Measurements from ENCODE around the gene KIF17.
"Not testable (repeated sequence)": the region's sequence is repeated elsewhere in the genome, so short reads cannot be mapped to it uniquely, and the experiment has no call there.

KIF17 gene

DNA sequence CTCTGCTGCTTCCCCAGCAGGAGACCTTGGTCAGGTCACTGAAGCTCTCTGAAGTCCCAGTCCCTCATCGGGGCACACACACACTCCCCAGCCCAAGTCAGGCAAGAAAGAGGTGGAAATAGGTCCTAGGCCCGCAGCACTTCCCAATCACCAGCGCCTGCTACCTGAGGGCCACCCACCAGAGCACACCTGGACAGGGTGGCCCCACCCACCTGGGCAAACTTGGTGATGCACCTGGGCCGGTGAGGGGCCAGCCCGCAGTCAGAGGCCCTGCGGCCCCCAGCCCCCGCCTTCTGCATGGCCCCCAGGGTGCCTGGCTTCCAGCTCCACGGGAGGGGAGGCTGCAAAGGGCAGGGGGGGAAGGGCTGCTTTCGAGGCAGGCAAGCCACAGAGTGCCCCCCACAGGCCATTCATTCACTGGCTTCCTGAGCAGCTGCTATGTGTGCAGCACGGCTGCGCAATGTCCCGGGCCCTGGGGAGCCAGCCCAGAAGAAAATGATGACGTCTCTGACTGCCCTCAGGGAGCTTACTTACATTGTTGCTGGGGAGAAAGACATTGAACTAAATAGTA is 10.0 kb upstream of the KIF17 start:
- DNase-seq (ENCODE audit: low read depth, low spot score): no peak

DNA sequence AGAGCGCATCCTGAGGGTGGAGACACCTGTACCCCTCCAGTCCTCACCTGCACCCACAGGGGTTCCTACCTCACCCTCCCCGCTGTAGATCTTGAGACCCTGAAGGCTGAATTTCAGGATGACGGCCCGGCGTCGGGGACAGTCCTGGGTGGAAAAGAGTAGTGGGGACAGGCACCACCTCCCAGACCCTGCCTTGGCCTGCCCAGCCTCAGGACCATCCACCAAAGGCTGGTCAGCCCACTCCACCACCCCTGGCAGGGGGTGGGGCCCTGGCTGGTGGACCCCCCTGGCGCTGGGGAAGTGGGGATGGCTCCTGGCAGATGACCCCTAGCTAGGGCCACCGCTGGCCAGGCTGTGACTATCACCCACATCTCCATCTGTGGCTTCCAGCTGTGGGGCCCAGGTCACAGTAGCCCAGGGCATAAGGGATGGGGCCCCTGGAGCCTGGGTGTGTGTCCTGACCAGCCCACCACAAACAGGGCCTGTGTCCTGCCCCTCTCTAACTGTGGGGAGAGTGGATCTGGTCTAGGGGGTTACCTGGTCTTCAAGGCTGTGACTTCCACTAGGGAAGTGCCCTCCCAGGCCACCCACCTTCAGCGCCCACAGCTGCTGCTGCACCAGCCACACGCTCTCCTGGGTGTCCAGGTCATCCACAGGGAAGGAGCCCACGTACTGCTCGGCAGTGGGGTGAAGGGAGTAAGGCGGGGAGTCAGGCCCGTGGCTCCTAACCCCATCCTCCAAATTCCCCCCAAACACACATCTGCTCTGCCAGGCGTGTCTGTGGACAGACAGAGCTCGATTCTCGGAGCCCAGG is 9.3 kb upstream of the KIF17 start:
- no peak for DNase-seq (ENCODE audit: low read depth, low spot score)

DNA sequence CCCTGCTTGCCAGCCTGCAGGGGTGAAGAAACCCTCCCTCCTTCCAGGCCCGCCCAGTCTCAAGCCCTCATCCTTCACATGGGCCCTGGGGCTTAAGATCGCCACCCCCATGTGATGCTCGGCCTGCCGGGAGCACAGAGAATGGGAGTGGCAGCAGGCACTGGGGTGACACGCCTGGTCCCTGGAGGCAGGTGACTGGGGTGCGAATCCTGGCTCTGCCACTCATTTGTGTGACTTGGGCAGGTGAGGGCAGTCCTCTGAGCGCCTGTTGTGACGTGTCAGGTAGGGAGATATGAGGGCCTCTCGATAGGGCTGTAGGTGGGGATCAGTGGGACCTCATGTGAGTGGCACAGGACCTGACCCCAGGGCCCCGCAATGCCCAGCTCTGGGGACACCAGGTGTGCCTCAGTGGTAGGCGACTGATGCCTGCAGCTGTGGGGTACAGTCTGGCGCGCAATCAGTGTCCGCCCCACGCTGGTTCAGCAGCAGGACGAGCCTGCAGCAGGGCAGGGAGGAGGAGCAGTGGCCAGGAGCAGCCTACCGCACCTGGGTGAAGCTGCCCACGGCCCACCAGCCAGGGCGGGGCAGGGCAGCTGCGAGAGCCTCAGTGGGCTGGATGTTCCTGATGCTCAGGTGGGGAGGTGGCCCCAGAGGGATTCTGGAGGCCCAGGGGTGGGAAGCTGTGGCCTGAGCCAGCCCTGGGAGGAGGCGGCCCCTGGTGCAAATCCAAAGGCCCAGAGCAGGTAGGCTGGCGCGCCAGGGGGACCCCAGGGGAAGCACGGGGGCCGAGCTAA is 8.5 kb upstream of the KIF17 start:
- DNase-seq (ENCODE audit: low read depth, low spot score): no peak

DNA sequence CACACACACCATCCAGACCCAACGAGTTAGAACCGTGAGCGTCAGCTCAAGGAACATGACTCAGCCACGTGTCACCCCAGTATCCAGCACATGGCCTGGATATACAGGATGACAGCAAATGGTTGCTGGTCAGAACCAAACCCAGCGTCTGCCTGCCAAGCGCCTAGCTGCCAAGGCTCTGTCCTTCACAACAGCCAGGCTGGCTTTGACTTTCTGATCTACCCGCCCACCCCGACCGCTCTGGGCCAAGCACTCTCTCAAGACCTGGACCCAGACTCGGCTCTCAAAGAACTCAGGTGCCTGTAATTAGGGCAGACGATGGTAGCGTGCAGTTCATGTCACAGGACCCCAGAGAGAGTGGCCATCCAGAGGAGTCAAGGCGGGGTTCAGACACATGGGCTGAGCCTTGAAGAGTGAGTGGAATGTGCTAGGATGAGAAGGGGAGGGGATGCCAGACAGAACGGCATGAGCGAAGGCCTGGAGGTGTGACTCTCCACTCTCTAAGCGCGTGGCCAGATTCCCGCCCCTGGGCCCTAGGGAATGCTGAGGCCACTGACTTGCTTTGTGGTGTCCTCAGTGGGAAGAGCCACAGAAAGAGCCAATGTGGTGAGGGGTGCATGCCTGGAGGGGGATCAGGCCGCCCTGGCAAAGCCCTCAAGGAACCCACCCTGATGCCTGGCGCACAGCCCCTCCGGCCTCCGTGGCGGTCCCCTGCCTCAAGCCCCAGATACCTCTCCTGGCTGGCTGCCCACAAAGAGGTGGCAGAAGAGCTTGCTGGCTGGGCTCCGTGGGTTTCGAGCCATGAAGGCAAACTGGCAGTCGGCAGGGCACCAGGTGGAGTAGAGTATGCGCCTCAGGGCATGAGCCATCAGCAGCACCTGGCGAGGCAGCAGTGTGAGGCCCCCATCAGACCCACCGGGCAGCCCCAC is 7.6 kb upstream of the KIF17 start:
- DNase-seq (ENCODE audit: low read depth, low spot score): no peak

DNA sequence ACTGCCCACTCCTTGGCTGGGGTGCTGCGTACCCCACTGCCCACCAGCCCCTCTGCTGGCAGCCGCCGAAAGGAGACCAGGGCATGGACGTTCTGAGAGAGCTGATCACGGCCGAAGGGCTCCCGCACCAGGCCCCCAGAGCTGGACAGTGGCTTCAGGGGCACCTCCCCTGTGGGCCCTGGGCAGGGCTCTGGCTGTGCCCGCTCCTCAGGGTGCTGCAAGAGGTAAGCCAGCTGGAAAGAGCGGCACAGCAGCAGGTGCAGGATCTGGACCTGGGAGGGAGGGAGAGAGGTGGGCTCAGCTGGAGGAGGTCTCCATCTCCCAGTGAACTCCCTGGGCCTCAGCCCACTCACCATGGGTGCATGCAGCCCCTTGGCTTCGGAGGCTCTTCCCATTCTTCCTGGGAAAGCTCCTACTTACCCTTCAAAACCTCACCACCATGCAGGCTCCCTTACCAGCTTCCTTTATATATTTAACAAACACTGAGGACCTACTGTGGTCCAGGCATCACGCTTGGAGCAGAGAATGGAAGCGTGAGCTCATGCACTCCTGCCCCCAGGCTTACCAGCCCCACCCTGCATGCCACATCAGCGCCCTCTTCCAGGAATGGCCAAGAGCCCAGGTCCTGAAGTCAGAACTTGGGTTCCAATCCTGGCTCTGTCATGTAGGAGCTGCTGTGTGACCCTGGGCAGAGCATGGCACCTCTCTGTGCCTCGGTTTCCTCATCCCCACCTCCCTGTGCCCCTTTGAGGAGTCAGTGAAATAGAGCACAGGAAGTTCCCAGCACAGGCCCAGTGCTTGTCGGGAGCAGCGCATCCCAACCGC is 6.8 kb upstream of the KIF17 start:
- DNase-seq (ENCODE audit: low read depth, low spot score): no peak

DNA sequence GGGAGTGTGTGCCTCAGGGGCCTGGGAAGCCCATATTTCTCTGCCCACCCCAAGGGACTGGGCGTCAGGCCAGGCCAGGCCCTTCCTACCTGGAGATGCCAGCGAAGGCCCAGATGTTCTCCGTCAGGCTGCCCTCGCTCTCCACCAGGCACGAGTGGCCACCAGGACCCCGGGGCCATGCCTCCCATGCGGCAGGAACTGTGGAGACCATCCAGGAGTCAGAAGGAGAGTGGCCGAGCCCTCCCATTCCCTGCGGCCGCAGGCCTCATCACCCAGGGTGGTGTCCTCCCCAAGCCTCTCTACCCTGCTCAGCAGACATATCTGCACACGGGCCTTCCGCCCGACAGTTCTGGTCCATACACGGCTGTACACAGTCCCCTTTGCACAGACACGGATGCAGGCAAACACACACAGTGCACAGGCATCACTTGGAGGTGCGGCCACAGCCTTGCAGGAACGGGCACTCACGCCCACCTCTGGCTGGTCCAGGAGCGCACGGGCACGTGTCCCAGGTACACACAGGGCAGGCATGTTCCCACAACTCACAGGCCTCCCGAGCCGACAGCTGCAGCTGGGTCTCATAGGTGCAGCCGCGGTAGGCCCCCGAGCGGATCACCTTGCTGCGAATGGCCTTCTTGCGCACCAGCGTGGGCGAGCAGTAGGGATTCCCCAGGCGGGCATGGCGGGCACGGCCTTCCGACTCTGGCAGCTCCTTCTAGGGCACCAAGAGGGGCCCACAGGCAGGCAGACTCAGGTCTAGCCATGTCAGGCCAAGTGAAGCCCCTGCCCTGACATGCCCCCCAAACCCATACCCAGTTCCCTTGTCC is 5.9 kb upstream of the KIF17 start:
- DNase-seq (ENCODE audit: low read depth, low spot score): no peak

DNA sequence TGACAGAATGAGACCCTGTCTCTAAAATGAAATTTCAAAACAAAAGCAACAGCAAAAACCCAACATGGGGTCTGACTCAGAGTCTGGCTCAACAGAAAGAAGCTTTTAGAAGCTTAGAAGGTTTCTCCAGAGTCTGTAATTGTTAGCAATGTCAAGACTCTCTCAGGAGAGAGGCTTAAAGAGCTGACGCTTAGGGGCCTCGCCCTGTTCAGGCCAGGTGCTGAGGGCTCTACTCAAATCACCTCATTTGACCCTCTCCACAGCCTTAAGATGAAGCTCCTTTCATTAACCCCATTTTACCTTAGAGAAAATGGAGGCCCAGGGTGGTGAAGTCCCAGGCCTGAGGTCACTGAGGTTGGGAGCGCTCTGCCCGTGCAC is 5.3 kb upstream of the KIF17 start:
- no peak for DNase-seq (ENCODE audit: low read depth, low spot score)

DNA sequence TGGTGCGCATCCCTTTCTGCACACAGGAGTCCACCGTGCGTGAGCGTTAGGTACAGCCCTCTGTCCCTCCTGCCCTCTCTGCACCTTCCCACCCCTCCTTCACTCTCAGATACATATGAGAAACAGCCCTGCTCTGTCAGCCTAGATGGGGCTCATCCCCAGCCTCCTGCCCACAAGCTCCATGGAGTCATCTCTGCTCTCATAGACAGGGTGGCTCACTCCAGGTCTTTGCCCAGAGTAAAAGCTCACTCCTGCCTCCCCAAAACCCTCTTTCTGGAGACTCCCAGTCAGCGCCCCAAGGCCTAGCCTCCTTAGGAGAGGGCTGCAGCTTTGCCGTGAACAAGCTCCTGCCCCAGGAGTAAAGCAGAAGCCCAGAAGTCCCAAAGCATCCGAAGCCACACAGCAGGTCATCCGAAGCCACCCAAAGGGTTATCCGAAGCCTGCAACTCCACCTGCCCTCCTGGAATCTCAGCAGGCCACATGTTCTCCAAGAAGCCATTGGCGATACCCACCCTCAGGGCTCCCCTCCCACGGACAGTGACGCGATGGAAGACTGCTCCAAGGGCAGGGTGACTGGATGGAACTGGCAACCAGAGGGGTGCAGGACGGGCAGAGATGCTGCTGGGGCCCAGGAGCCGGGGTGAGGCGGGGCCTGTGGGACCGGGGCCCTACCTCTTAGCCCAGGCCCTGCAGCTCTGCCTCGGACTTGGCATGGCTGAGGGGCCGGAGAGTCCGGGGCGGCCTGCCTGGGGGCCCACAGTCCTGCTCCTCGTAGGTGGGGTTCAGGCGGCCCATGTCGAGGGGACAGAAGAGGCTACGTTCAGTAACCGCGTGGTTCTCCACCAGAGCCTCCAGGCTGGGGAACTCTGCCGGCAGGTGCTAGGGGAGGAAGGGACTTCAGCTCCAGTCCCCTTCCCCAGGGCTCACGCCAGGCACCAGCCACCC is 3.6 kb upstream of the KIF17 start:
- no peak for DNase-seq (ENCODE audit: low read depth, low spot score)

DNA sequence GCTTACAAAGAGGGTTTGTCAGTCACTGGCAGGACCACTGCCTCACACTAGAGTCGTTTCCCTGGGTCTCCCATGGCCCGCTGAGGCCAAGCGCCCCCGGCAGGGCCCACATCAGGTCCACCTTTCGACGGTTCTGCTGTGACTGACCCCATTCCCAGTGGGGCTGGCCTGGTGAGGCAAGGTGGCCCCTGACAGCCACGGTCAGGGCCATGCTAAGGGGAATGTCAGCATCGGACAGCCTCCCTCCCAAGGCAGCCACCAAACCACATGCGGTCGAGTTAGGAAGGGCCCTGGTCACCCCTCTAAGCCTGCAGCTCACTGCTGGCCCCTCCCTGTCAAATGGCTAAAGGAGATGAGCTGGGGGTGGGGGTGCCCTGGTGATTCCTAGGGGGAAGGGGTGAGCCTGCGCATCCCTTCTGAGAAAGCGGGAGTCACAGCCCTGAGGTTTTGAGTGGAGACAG is 2.9 kb upstream of the KIF17 start:
- no peak for DNase-seq (ENCODE audit: low read depth, low spot score)

DNA sequence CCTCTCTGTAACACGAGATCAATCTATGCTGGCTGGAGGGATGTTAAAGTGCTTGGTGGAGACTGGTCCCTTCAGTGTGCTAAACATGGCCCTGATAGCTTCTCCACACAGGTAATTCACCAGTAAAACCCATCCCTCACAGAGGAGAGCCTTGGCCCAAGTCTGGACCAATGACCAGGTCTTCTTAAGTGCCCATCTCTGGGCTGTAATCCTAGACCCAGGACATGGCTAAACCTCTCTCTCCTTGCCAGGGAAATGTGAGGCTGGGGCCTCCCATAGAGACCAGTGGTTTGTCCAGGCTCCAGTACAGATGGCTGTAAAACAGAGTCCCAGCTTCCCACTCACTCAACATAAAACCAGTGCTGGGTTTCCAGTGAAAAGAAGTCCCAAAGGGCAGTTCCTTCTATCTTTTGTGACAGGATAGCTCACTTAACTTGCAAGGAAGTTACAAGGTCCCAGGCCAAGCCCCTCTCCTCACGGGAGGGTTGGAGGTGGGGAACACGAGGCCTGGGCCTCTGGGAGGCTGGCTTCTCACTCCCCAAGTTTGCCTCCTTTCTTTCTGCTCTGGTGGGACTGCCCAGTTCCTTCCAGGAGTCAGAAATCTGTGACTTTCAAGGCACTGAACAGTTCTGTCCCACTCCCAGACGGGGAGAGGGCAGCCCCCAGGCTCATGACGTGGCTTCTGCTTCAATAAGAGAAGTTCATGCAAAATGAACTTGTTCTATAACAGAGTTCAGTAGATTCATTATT is 2.2 kb upstream of the KIF17 start:
- no peak for DNase-seq (ENCODE audit: low read depth, low spot score)

DNA sequence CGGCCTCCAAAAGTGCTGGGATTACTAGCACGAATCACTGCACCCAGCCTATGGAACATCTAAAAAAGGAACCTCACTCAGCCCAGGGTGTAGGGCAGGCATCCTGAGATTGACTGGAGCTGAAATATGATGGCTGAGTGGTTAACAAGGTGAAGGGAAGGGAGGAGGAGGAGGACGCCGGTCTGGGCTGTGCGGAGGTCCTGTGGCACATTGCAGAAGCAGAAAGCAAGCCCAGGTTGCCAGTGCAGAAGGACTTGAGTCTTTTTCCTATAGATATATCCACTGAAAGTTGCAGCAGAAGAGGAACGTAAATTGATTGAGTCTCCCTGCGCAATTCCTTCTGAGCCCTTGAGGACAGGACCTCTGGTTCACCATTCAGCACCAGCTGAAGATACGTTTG is 1.5 kb upstream of the KIF17 start:
- no peak for DNase-seq (ENCODE audit: low read depth, low spot score)

DNA sequence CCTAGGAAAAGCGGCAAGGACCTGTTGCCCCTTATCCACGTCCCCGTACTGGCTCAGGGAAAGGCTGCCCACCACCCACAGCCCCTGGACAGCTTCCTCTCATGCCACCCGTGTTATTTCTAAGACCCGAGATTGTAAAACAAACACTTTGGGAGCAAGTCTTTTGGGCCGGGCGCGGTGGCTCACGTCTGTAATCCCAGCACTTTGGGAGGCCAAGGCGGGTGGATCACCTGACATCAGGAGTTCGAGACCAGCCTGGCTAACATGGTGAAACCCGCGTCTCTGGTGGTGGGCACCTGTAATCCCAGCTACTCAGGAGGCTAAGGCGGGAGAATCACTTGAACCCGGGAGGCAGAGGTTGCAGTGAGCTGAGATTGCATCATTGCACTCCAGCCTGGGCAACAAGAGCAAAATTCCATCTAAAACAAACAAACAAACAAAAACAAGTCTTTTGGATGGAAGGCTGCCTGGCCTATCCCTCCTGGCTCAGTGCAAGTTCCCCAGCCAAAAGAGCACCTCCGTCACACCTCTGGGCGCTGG is 606 bp upstream of the KIF17 start:
- DNase-seq (ENCODE audit: low read depth, low spot score): not testable (repeated sequence)

DNA sequence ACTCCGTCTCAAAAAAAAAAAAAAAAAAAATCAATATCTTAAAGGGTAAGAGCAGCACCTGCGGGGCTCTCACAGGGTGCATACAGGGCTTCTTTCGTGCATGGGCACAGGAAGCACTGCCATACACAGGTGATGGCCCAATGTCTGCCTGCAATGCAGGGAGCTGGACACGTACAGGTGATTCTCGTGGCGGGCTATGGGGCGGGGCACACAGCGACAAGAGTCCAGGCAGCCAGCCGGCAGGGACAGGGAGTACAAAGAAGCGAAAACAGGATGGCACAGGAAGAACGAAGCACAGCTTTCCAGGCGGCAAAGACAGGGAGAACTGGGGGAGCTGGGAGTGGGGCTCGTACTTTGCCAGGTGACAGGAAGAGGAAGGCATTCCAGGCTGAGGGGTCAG is 1.6 kb downstream of the KIF17 start:
- no peak for DNase-seq (ENCODE audit: low read depth, low spot score)

DNA sequence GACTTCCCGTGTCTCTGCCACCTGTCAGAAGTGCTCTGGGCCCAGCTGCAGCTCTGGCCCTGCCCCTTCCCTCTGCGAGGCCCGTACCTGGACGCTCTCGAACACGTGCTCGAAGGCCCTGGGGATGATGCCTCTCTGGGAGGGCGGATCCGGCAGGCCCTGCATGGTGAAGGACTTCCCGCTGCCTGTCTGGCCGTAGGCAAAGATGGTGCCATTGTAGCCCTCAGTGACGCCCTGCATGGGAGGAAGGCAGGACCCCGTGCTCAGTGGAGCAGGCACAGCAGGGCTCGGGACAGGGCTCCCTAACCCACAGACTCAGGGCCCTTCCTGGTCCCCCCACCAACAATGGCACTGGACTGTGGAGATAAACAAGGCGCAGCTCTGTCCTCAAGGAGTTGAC is 2.4 kb downstream of the KIF17 start:
- DNase-seq (ENCODE audit: low read depth, low spot score): no peak

DNA sequence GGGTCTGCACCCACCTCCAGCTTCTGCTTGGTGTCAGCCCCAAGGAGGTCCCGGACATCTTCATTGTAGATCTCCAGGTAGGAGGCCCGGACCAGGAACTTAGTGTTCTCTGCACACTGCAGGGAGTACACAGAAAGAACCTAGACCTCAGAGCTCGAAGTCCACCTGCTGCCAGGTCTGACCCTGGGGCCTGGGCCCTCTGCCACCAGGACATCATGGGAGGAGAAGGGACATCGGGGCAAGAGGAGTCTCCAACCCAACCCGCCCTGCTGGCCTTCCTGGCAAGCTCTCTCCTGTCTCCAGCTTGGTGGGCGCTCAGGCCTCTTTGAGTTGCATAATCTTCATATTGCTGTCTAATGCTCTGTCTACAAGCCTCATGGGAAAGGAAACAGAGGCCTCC is 4.4 kb downstream of the KIF17 start:
- no peak for DNase-seq (ENCODE audit: low read depth, low spot score)

DNA sequence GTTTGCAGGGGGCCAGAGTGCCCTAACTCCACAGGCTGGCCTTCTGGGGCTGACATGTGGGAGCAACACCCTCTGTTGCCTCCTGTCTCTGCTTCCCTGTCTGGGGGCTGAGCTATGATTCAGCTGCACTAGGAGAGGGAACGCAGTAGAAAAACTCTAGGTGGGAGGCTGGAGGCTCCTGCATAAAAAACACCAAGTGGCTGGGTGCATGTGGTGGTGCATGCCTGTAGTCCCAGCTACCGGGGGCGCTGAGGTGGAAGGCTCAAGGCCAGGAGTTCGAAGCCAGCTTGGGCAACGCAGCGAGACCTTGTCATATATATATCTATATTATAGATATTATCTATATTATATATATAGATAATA is 5.6 kb downstream of the KIF17 start:
- DNase-seq (ENCODE audit: low read depth, low spot score): no peak

DNA sequence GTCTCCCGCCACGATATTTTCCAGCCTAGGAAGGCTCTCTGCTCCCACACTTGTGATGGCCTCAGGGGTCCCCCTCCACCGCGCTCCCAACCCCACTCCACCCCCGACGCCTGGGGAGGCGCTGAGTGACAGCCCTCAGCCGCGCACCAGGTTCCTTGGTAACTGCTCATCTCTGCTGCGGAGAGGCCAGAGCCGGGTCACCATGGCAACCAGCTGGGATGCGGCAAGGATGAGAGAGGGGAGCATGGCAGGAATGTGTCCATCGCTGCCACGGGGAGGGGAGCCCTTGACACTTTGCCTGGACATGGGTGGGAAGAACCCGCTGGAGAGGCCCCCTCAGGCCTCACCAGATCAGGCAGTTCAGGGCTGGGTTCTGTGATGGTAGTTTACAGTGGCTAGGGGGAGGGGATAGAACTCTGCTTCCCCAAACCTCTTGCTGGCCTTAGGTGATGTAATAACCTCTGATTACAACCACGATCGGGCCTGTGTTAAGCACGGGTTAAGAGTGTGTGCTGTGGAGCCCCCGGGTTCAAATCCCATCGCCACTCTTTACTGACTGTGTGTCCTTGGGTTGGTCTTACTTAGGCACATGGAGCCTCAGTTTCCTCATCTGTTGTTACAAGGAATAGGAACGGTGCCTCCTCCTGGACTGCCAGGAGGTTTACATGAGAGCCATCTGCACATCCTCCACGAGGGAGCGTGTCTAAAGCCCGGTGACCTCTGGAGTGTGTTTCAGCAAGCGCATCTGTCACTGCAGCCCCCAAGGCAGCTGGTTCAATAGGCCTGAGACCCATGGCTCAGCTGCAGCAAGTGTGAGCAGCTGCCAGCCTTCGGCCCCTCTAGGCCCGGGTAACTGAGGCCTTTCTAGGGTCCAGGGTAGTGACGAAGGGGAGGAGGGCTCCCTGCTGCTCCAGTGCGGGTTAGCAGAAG is 6.3 kb downstream of the KIF17 start:
- DNase-seq (ENCODE audit: low read depth, low spot score): no peak
